Progenitor cell of endocrine pancreas (in vitro differentiated cells): ENCODE results near the gene KCNK15. TPM values are rescaled to one million over a fixed set of nuclear protein-coding genes. Genes with fewer than 3 reads are reported as not detected.
A peak's percentile ranks its signal among the peaks of the same experiment; 100 is the strongest.
"Not testable (repeated sequence)": the region's sequence is repeated elsewhere in the genome, so short reads cannot be mapped to it uniquely, and the experiment has no call there.

Experiments
- DNase-seq: peaks from one replicate; pipeline ENCODE4 v3.0.0; 2021; ENCODE audit warnings: low spot score; ENCODE audit not compliant: unreplicated experiment
- H3K27ac Mint-ChIP-seq: 2 replicates; pipeline ENCODE4 v1.8.0; 2021; ENCODE audit warnings: mild to moderate bottlenecking, moderate library complexity, mixed read lengths
- H3K27me3 Mint-ChIP-seq: 2 replicates; pipeline ENCODE4 v1.8.0; 2021; ENCODE audit warnings: mixed read lengths
- H3K36me3 Mint-ChIP-seq: 2 replicates; pipeline ENCODE4 v1.8.0; 2022; ENCODE audit warnings: mixed read lengths; ENCODE audit not compliant: insufficient read depth
- H3K4me1 Mint-ChIP-seq: 2 replicates; pipeline ENCODE4 v1.8.0; 2021; ENCODE audit warnings: low read depth, mixed read lengths
- H3K4me3 Mint-ChIP-seq: 2 replicates; pipeline ENCODE4 v1.8.0; 2021; ENCODE audit warnings: low read depth, mild to moderate bottlenecking, moderate library complexity, mixed read lengths
- H3K9me3 Mint-ChIP-seq: 2 replicates; pipeline ENCODE4 v1.8.0; 2021; ENCODE audit warnings: low read depth, mixed read lengths
- long read RNA-seq: library from polyadenylated mRNA; unstranded; transcript quantifications from one replicate; pipeline ENCODE4 v2.0.0, GENCODE V29; 2020
- total RNA-seq: library from RNA; stranded (reverse); gene quantifications from 2 replicates; pipeline ENCODE4 v1.2.1, GENCODE V29; 2021
- TF ChIP-seq, protein P1 (sequence below): fragments of 200-600 bp; sonication (generic); IDR thresholded peaks from one replicate; pipeline ENCODE4 v1.5.0; 2021; ENCODE audit warnings: antibody characterized with exemption, mild to moderate bottlenecking; ENCODE audit not compliant: unreplicated experiment

The KCNK15 gene
- 0.22 and 0.27 TPM in 2 replicates for total RNA-seq
- long read RNA-seq = 0 reads

DNA sequence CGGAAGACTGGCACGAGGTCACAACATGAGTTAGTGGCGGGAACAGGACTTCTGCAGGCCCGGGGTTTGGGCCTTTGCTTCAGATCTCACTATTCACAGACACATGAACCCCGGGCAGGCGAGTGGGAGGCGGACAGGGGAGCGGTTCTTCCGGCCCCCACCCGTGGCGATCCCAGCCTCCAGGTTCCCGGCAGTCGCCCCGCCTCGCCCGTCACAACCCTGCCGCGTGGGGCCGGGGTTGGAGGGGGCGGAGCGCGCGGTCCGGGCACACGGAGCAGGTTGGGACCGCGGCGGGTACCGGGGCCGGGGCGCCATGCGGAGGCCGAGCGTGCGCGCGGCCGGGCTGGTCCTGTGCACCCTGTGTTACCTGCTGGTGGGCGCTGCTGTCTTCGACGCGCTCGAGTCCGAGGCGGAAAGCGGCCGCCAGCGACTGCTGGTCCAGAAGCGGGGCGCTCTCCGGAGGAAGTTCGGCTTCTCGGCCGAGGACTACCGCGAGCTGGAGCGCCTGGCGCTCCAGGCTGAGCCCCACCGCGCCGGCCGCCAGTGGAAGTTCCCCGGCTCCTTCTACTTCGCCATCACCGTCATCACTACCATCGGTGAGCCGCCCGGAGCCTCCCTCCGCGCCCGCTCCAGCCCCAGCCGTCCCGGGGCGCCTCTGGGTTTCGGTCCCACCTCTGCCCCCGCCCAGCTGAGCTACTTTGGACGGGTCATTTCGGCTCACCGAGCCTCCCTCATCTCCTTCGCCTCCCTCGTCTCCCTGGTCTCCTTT is at the start of gene KCNK15:
KCNK15 (plus strand) TSS at position 268 of the 769 bp plus-strand sequence; CDS start at position 314, 46 bp downstream.
- H3K27me3 Mint-ChIP-seq = peaks cover 68% of the 10 kb centered on the region
- H3K4me3 Mint-ChIP-seq = peak within 1 kb of the TSS; percentile 51
- DNase-seq = peak; percentile 24
- TF ChIP-seq, protein P1, sequence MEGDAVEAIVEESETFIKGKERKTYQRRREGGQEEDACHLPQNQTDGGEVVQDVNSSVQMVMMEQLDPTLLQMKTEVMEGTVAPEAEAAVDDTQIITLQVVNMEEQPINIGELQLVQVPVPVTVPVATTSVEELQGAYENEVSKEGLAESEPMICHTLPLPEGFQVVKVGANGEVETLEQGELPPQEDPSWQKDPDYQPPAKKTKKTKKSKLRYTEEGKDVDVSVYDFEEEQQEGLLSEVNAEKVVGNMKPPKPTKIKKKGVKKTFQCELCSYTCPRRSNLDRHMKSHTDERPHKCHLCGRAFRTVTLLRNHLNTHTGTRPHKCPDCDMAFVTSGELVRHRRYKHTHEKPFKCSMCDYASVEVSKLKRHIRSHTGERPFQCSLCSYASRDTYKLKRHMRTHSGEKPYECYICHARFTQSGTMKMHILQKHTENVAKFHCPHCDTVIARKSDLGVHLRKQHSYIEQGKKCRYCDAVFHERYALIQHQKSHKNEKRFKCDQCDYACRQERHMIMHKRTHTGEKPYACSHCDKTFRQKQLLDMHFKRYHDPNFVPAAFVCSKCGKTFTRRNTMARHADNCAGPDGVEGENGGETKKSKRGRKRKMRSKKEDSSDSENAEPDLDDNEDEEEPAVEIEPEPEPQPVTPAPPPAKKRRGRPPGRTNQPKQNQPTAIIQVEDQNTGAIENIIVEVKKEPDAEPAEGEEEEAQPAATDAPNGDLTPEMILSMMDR = no peak
- no peak within 1 kb of the TSS for H3K27ac Mint-ChIP-seq
- no peaks in the 10 kb centered on the region for H3K36me3 Mint-ChIP-seq
- peaks cover 9% of the 10 kb centered on the region for H3K4me1 Mint-ChIP-seq
- H3K9me3 Mint-ChIP-seq = no peaks in the 10 kb centered on the region

DNA sequence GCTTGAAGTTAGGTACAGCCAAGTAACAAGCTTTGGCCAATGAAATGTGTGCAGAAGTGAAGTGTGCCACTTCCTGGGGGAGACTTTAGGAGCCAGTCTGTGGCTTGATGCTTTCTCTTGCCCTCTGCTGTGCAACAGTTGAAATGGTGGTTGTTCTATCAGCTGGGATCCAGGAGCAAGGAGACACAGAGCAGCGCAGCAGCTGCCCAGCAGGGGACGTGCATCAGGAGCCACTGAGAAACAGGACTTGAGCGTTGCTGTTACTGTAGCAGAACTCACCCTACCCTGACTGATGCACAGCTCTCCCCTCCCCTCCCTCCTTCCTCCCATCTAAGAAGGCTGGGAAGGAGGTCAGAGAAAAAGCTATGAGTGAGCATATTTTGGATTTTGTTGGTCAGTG is 49.4 kb upstream of the KCNK15 start:
- Mint-ChIP-seq H3K4me3 (no peak overlapping the region), H3K9me3 (no peaks in the 10 kb centered on the region), H3K4me1 (peaks cover 5% of the 10 kb centered on the region), H3K36me3 (no peaks in the 10 kb centered on the region), H3K27me3 (no peaks in the 10 kb centered on the region), H3K27ac (no peak overlapping the region)
- TF ChIP-seq, protein P1 = peak; percentile 16
- no peak for DNase-seq

DNA sequence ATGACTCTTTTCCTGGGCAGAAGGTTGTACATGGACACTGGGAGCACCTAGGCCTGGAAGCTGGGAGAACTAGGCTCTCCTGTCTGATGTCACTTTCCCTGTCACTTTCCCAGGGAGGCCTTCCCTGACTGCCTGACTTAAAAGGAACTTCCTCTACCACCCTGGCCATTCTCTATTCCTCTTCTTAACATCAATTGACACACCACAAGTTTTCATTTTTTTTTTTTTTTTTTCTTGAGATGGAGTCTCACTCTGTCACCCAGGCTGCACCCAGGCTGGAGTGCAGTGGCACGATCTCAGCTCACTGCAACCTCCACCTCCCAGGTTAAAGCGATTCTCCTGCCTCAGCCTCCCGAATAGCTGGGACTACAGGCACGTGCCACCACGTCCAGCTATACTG is 48.6 kb upstream of the KCNK15 start:
- H3K27me3 Mint-ChIP-seq, H3K4me1 Mint-ChIP-seq, H3K27ac Mint-ChIP-seq, DNase-seq, H3K36me3 Mint-ChIP-seq, H3K9me3 Mint-ChIP-seq, H3K4me3 Mint-ChIP-seq: not testable (repeated sequence)

DNA sequence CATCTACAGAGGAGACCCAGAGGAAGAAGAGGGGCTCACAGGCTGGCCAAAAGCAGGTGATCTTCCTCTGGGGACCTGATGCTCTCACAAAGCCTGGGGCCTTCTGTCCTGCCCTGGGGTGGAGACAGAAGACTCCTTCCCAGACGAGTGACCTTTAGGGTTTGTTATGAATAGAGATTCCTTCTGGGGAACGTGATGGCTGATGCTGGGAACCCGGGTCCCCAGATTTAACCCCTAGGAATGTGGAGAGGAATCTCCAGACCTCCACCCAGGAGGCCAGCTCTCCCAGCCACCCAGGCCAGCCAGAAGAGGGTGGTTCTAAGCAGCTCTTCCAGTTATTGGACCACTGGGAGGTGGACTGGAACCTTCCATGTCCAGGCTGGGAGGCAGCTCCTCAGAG is 47.3 kb upstream of the KCNK15 start:
- H3K4me1 Mint-ChIP-seq = peaks cover 2% of the 10 kb centered on the region
- H3K4me3 Mint-ChIP-seq = no peak overlapping the region
- H3K9me3 Mint-ChIP-seq = no peaks in the 10 kb centered on the region
- no peak overlapping the region for H3K27ac Mint-ChIP-seq
- no peak for DNase-seq
- TF ChIP-seq, protein P1 = no peak
- H3K36me3 Mint-ChIP-seq = no peaks in the 10 kb centered on the region
- H3K27me3 Mint-ChIP-seq = no peaks in the 10 kb centered on the region

DNA sequence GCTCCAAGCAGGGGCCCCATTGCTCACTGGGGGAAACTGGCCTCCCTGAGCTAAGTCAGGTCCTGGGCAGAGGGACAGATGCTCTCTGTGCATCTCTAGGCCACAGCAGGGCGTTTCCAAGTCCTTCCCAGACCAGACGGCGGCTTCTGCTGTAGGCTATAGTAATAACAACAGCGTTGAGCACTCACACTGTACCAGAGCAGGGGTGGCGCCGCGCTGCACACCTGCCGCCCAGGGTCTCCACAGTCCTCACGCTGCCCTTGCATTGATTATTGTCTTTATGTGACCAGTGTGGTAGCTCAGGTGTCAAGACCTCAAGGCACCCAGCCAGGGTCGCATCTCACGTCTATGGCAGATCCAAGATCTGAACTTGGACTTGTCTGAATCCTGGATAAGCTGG is 45.4 kb upstream of the KCNK15 start:
- Mint-ChIP-seq H3K4me1 (peaks cover 2% of the 10 kb centered on the region), H3K27ac (no peak overlapping the region), H3K4me3 (no peak overlapping the region), H3K27me3 (peaks cover 3% of the 10 kb centered on the region), H3K9me3 (no peaks in the 10 kb centered on the region), H3K36me3 (no peaks in the 10 kb centered on the region)
- TF ChIP-seq, protein P1 = no peak
- no peak for DNase-seq
